HepG2 (cell line): ENCODE data around the gene COMP. TPM values are rescaled to one million over a fixed set of nuclear protein-coding genes. Genes with fewer than 3 reads are reported as not detected.

Source experiments
- CHD2 ChIP-seq: IDR thresholded peaks from 2 replicates; pipeline ENCODE4 v1.6.1; 2011; ENCODE audit warnings: low read depth, low read length, improper control_type of control experiment
- GRHL1 ChIP-seq: sonication (generic); formaldehyde crosslinking; conservative IDR thresholded peaks from 2 replicates; pipeline ENCODE4 v1.8.0; 2022; ENCODE audit warnings: missing genetic modification reagents
- JUN ChIP-seq: sonication (generic); formaldehyde crosslinking; IDR thresholded peaks from 2 replicates; pipeline ENCODE4 v1.4.0; 2020; ENCODE audit warnings: mild to moderate bottlenecking, missing genetic modification reagents
- PATZ1 ChIP-seq: sonication (generic); formaldehyde crosslinking; IDR thresholded peaks from 2 replicates; pipeline ENCODE4 v1.4.0; 2020; ENCODE audit warnings: missing genetic modification reagents
- PHB2 ChIP-seq: fragments of 450-650 bp; IDR thresholded peaks from 2 replicates; pipeline ENCODE4 v1.6.1; 2018; ENCODE audit not compliant: partially characterized antibody
- PTBP1 ChIP-seq: fragments of 200-400 bp; formaldehyde crosslinking; IDR thresholded peaks from 2 replicates; pipeline ENCODE4 v1.6.1; 2018; ENCODE audit warnings: low read length, low read depth; ENCODE audit not compliant: poor library complexity, severe bottlenecking
- RBAK ChIP-seq: sonication (generic); formaldehyde crosslinking; IDR thresholded peaks from 2 replicates; pipeline ENCODE4 v1.5.1; 2020; ENCODE audit warnings: mild to moderate bottlenecking, missing genetic modification reagents
- RCOR2 ChIP-seq: IDR thresholded peaks from 2 replicates; pipeline ENCODE4 v1.6.1; 2016; ENCODE audit warnings: missing biosample characterization, missing genetic modification reagents
- RFX5 ChIP-seq: IDR thresholded peaks from 2 replicates; pipeline ENCODE4 v1.6.1; 2011; ENCODE audit warnings: low read depth, low read length, improper control_type of control experiment
- STAT5B ChIP-seq: sonication (generic); formaldehyde crosslinking; IDR thresholded peaks from 2 replicates; pipeline ENCODE4 v1.4.0; 2020; ENCODE audit warnings: missing genetic modification reagents
- TRIM24 ChIP-seq: sonication (generic); formaldehyde crosslinking; IDR thresholded peaks from 2 replicates; pipeline ENCODE4 v1.8.0; 2022; ENCODE audit warnings: mild to moderate bottlenecking, missing genetic modification reagents
- ZNF12 ChIP-seq: sonication (generic); formaldehyde crosslinking; IDR thresholded peaks from 2 replicates; pipeline ENCODE4 v1.5.0; 2020; ENCODE audit warnings: missing genetic modification reagents
- ZNF143 ChIP-seq: sonication (generic); formaldehyde crosslinking; IDR thresholded peaks from 2 replicates; pipeline ENCODE4 v1.4.0; 2020; ENCODE audit warnings: missing genetic modification reagents
- ZNF292 ChIP-seq: sonication (generic); formaldehyde crosslinking; IDR thresholded peaks from 2 replicates; pipeline ENCODE4 v1.8.1; 2022; ENCODE audit warnings: mild to moderate bottlenecking, low read depth, missing genetic modification reagents, borderline replicate concordance
- ZNF468 ChIP-seq: sonication (generic); formaldehyde crosslinking; IDR thresholded peaks from 2 replicates; pipeline ENCODE4 v1.8.0; 2022; ENCODE audit warnings: mild to moderate bottlenecking, moderate library complexity, missing genetic modification reagents
- ZNF530 ChIP-seq: sonication (generic); formaldehyde crosslinking; IDR thresholded peaks from 2 replicates; pipeline ENCODE4 v1.5.0; 2020; ENCODE audit warnings: low read depth, mild to moderate bottlenecking, missing genetic modification reagents
- ZNF576 ChIP-seq: sonication (generic); formaldehyde crosslinking; IDR thresholded peaks from 2 replicates; pipeline ENCODE4 v1.4.0; 2020; ENCODE audit warnings: mild to moderate bottlenecking, missing genetic modification reagents
- ZNF605 ChIP-seq: sonication (generic); formaldehyde crosslinking; IDR thresholded peaks from 2 replicates; pipeline ENCODE4 v1.8.0; 2022; ENCODE audit warnings: mild to moderate bottlenecking, missing genetic modification reagents
- ZNF644 ChIP-seq: IDR thresholded peaks from 2 replicates; pipeline ENCODE4 v1.6.1; 2016; ENCODE audit warnings: low read depth
- ZNF660 ChIP-seq: sonication (generic); formaldehyde crosslinking; IDR thresholded peaks from 2 replicates; pipeline ENCODE4 v1.5.1; 2020; ENCODE audit warnings: mild to moderate bottlenecking, low read depth, missing genetic modification reagents, borderline replicate concordance
- ZNF672 ChIP-seq: sonication (generic); formaldehyde crosslinking; IDR thresholded peaks from 2 replicates; pipeline ENCODE4 v1.8.1; 2022; ENCODE audit warnings: missing genetic modification reagents
- ZNF740 ChIP-seq: sonication (generic); formaldehyde crosslinking; IDR thresholded peaks from 2 replicates; pipeline ENCODE4 v1.4.0; 2020; ENCODE audit warnings: missing genetic modification reagents
- ZNF784 ChIP-seq: sonication (generic); formaldehyde crosslinking; IDR thresholded peaks from 2 replicates; pipeline ENCODE4 v1.5.1; 2020; ENCODE audit warnings: missing genetic modification reagents, mild to moderate bottlenecking, borderline replicate concordance
- ZSCAN5A ChIP-seq: sonication (generic); formaldehyde crosslinking; IDR thresholded peaks from 2 replicates; pipeline ENCODE4 v1.8.0; 2022; ENCODE audit warnings: mild to moderate bottlenecking, missing genetic modification reagents, borderline replicate concordance
- polyA plus RNA-seq, 8 experiments: library from polyadenylated mRNA; depleted of rRNA in 3 of 8; stranded (reverse) in 7 of 8; unstranded in 1 of 8; fragments of >200 nt; fragmentation: Illumina TruSeq in 4 of 8; extraction: Trizol in 4 of 8; gene quantifications; 2 replicates each; pipeline versions ENCODE4 v1.2.1 to v1.2.3, GENCODE V29; 2011 to 2016; ENCODE audit warnings: low read depth in 4 of 8, missing spikeins in 1 of 8, mixed read lengths in 1 of 8; ENCODE audit not compliant: insufficient read depth in 1 of 8
- total RNA-seq, 5 experiments: library from RNA; depleted of rRNA; stranded (reverse); fragments of >200 nt; fragmentation: Illumina TruSeq; extraction: Trizol; gene quantifications; 2 replicates each; pipeline ENCODE4 v1.2.3, GENCODE V29; 2016; ENCODE audit warnings: low read depth in 1 of 5

The COMP gene
- total and polyA plus RNA-seq, 2 of the 13 experiments (the other 11 are each of a cell fraction or from before 2014, with no cell fraction given), result 0.04 to 0.13 TPM

GRCh38 chr19:18741124-18742121, 49.7 kb downstream of the COMP start (continued):
- TF ChIP-seq GRHL1 (CRISPR knock-in tag) (no peak), ZNF660 (CRISPR knock-in tag) (no peak), PHB2 (no peak), RBAK (CRISPR knock-in tag) (no peak), ZNF605 (no peak), ZNF468 (CRISPR knock-in tag) (no peak), RFX5 (no peak), ZNF576 (CRISPR knock-in tag) (no peak), ZNF292 (CRISPR knock-in tag) (no peak), ZNF740 (CRISPR knock-in tag) (no peak), ZNF672 (CRISPR knock-in tag) (no peak), TRIM24 (CRISPR knock-in tag) (no peak), PATZ1 (CRISPR knock-in tag) (no peak; the same call in 1 of the 2 replicates), JUN (CRISPR knock-in tag) (no peak), ZNF644 (CRISPR knock-in tag) (no peak), ZNF143 (CRISPR knock-in tag) (no peak), STAT5B (no peak), PTBP1 (no peak), RCOR2 (CRISPR knock-in tag) (no peak), ZNF784 (CRISPR knock-in tag) (no peak), ZSCAN5A (CRISPR knock-in tag) (no peak), ZNF12 (CRISPR knock-in tag) (no peak), CHD2 (no peak), ZNF530 (CRISPR knock-in tag) (no peak)
